GM23248 (cell line): ENCODE results near the gene FSIP1. TPM values are rescaled to one million over a fixed set of nuclear protein-coding genes. Genes with fewer than 3 reads are reported as not detected.

Source experiments
- DNase-seq: peaks from one replicate; pipeline ENCODE4 v3.0.0-alpha.2; 2015
- H2AFZ ChIP-seq: fragments of 200-600 bp; sonication (generic); 2 replicates; pipeline ENCODE4 v1.6.1; 2016; ENCODE audit warnings: antibody characterized with exemption
- H3F3A ChIP-seq: fragments of 200-600 bp; sonication (generic); 2 replicates; pipeline ENCODE4 v1.6.1; 2016; ENCODE audit warnings: mild to moderate bottlenecking, antibody characterized with exemption, mixed run types; ENCODE audit not compliant: insufficient read depth
- H3K27ac ChIP-seq: fragments of 200-600 bp; sonication (generic); 2 replicates; pipeline ENCODE4 v1.5.1; 2016; ENCODE audit warnings: mild to moderate bottlenecking
- H3K27me3 ChIP-seq: fragments of 200-600 bp; sonication (generic); replicated peaks from 2 replicates; pipeline ENCODE4 v1.6.1; 2016; ENCODE audit warnings: mild to moderate bottlenecking; ENCODE audit not compliant: insufficient read depth
- H3K36me3 ChIP-seq: fragments of 200-600 bp; sonication (generic); 2 replicates; pipeline ENCODE4 v1.6.1; 2016; ENCODE audit warnings: low read depth, mild to moderate bottlenecking
- H3K4me1 ChIP-seq: fragments of 200-600 bp; sonication (generic); 2 replicates; pipeline ENCODE4 v1.6.1; 2016; ENCODE audit warnings: mild to moderate bottlenecking; ENCODE audit not compliant: insufficient read depth
- H3K4me2 ChIP-seq: fragments of 200-600 bp; sonication (generic); one replicate; pipeline ENCODE4 v1.6.1; 2016; ENCODE audit warnings: mild to moderate bottlenecking; ENCODE audit not compliant: unreplicated experiment
- H3K4me3 ChIP-seq: fragments of 200-600 bp; sonication (generic); 2 replicates; pipeline ENCODE4 v1.5.1; 2016; ENCODE audit warnings: mild to moderate bottlenecking
- H3K79me2 ChIP-seq: fragments of 200-600 bp; sonication (generic); 2 replicates; pipeline ENCODE4 v1.6.1; 2016; ENCODE audit warnings: mild to moderate bottlenecking; ENCODE audit not compliant: insufficient read depth
- H3K9ac ChIP-seq: fragments of 200-600 bp; sonication (generic); 2 replicates; pipeline ENCODE4 v1.6.1; 2016; ENCODE audit warnings: mild to moderate bottlenecking
- H3K9me2 ChIP-seq: fragments of 200-600 bp; sonication (generic); 2 replicates; pipeline ENCODE4 v1.6.1; 2016; ENCODE audit warnings: mixed run types, mild to moderate bottlenecking, moderate library complexity; ENCODE audit not compliant: insufficient read depth
- H3K9me3 ChIP-seq: fragments of 200-600 bp; sonication (generic); one replicate; pipeline ENCODE4 v1.6.1; 2017; ENCODE audit warnings: low read depth
- H4K20me1 ChIP-seq: fragments of 200-600 bp; sonication (generic); 2 replicates; pipeline ENCODE4 v1.6.0; 2016; ENCODE audit not compliant: insufficient read depth
- EZH2 ChIP-seq: fragments of 200-600 bp; sonication (generic); IDR thresholded peaks from 2 replicates; pipeline ENCODE4 v1.6.1; 2018; ENCODE audit warnings: antibody characterized with exemption, mild to moderate bottlenecking; ENCODE audit not compliant: insufficient read depth, poor library complexity, severe bottlenecking
- EZH2phosphoT487 ChIP-seq: fragments of 200-600 bp; sonication (generic); IDR thresholded peaks from 2 replicates; pipeline ENCODE4 v1.6.1; 2018; ENCODE audit warnings: antibody characterized with exemption, moderate library complexity, mild to moderate bottlenecking, low read depth; ENCODE audit not compliant: insufficient read depth
- WGBS, 2 experiments: methylation state at CpG; one replicate each; pipeline ENCODE4 v1.1.6; 2015 to 2017; ENCODE audit warnings: low lambda C conversion rate in 2 of 2, low coverage in 1 of 2; ENCODE audit errors: missing lambda C conversion rate in 2 of 2; 5-methylcytosine and 5-hydroxymethylcytosine counted together
- in situ Hi-C: fragments of 300-500 bp; cut with MboI; formaldehyde crosslinking; loops from 2 replicates; pipeline ENCODE4 v1.15.0; 2020
- polyA plus RNA-seq: library from polyadenylated mRNA; unstranded; fragments of >200 nt; fragmentation: Nextera tagmentation; extraction: Ambion mirVana; gene quantifications from 2 replicates; pipeline ENCODE4 v1.2.1, GENCODE V29; 2016
- total RNA-seq: library from RNA; depleted of rRNA; stranded (reverse); fragments of >200 nt; shearing (Covaris generic); gene quantifications from 2 replicates; pipeline ENCODE4 v1.2.3, GENCODE V29; 2014

The FSIP1 gene
- total and polyA plus RNA-seq, 2 experiments from 2014 or later: 2.4 TPM

DNA sequence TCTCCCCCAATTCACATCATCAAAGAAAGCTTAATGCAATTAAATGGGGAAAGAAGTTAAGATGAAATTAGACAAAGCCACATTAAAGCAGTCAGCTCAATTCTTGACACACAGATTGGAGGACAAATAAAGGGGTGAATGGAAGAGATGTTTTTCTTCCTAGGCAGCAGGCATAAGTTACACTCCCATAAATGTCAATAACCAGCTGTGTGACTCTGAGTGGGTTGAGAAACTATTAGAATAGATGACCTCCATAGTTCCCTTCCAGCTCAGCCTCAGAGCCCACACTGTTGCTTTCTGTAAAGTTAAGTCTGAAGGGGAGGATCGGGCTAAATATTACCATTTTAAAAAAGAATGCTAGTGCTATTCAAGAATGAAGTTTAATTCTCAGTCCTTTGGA lies 130.8 kb downstream of the FSIP1 start:
- no peak for DNase-seq
- Histone ChIP-seq H2AFZ (no peak overlapping the region), H3K4me3 (no peak overlapping the region), H3K9ac (no peak overlapping the region), H3K27me3 (no peaks in the 10 kb centered on the region), H3K9me3 (no peaks in the 10 kb centered on the region), H3K79me2 (no peaks in the 10 kb centered on the region), H3F3A (peaks cover 3% of the 10 kb centered on the region), H3K9me2 (peaks cover 6% of the 10 kb centered on the region; the same call in 1 of the 2 replicates), H3K4me1 (peaks cover 2% of the 10 kb centered on the region), H3K4me2 (no peak overlapping the region), H3K36me3 (no peaks in the 10 kb centered on the region), H3K27ac (no peak overlapping the region), H4K20me1 (no peaks in the 10 kb centered on the region)
- in situ Hi-C loops: no loop called here
- 53 to 67% methylated on average over 1 of the region's 1 CpG for WGBS, 2 experiments
- TF ChIP-seq EZH2: no peak
- no peak for TF ChIP-seq EZH2phosphoT487

DNA sequence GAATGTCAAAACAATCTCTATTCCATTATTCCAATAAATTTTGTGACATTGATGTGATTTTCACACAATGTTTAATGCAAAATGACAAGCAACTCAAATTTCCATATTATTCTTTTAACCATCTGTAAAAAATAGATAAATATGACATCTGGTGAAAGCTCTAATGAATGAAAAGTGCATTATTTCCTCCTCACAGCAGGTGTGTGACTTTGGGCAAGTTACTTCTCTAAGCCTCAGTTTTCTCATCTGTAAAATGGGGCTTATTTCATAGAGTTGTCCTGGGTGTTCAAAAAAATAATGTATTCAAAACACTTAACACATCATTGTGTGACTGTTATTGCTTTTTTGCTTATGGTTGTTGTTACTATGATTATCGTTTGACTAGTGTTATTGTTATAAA lies 131.3 kb downstream of the FSIP1 start:
- Histone ChIP-seq H3K27me3 (no peaks in the 10 kb centered on the region), H3K4me3 (no peak overlapping the region), H3K4me1 (no peaks in the 10 kb centered on the region), H3K27ac (no peak overlapping the region), H3K36me3 (no peaks in the 10 kb centered on the region), H4K20me1 (no peaks in the 10 kb centered on the region), H3F3A (no peaks in the 10 kb centered on the region; the same call in 1 of the 2 replicates), H3K9me2 (peaks cover 6% of the 10 kb centered on the region; the same call in 1 of the 2 replicates), H3K4me2 (no peak overlapping the region), H3K9ac (no peak overlapping the region), H3K9me3 (no peaks in the 10 kb centered on the region), H3K79me2 (no peaks in the 10 kb centered on the region), H2AFZ (no peak overlapping the region)
- 81 to 96% methylated on average over 1 of the region's 1 CpG for WGBS, 2 experiments
- TF ChIP-seq EZH2 (no peak), EZH2phosphoT487 (no peak)
- DNase-seq: no peak
- in situ Hi-C loops: no loop called here

- Histone ChIP-seq H3K36me3 (no peaks in the 10 kb centered on the region), H2AFZ (peak overlapping the region; percentile 48), H4K20me1 (no peaks in the 10 kb centered on the region), H3K27ac (no peak overlapping the region), H3K9ac (no peak overlapping the region), H3K27me3 (no peaks in the 10 kb centered on the region), H3K4me3 (no peak overlapping the region), H3K79me2 (no peaks in the 10 kb centered on the region), H3F3A (no peaks in the 10 kb centered on the region; the same call in 1 of the 2 replicates), H3K4me1 (no peaks in the 10 kb centered on the region), H3K9me2 (no peaks in the 10 kb centered on the region; the same call in 1 of the 2 replicates), H3K9me3 (no peaks in the 10 kb centered on the region), H3K4me2 (no peak overlapping the region)
- DNase-seq: no peak
- TF ChIP-seq EZH2 (no peak), EZH2phosphoT487 (no peak)
- 37 to 43% methylated on average over 6 of the region's 6 CpGs for WGBS, 2 experiments
- in situ Hi-C loops: no loop called here
Observed at GRCh38 chr15:39649757-39650156, 132.9 kb downstream of the FSIP1 start.

GRCh38 chr15:39646425-39646824 lies 136.2 kb downstream of the FSIP1 start:
- in situ Hi-C loops: no loop called here
- H3K9ac ChIP-seq: no peak overlapping the region
- no peaks in the 10 kb centered on the region for H3K27me3 ChIP-seq

DNA sequence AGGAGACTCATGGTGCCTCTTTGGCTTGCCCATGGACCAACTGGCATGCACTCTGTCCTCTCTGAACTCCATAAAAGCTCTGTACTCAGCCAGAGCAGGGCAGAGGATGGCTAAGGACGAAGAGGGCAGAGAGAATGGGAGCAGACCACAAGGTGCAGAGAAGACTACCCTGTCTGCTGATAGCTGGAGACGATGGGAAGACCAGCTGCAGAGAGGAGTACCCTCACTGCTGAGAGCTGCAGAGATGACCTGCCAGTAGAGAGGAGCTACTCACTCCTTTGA lies 136.7 kb downstream of the FSIP1 start:
- DNase-seq: no peak
- TF ChIP-seq EZH2: no peak
- TF ChIP-seq EZH2phosphoT487: no peak
- Histone ChIP-seq H3K79me2 (no peaks in the 10 kb centered on the region), H2AFZ (no peak overlapping the region), H3K4me3 (no peak overlapping the region), H4K20me1 (no peaks in the 10 kb centered on the region), H3K4me2 (no peak overlapping the region), H3K9me3 (no peaks in the 10 kb centered on the region), H3K36me3 (no peaks in the 10 kb centered on the region), H3K27me3 (no peaks in the 10 kb centered on the region), H3K9me2 (no peaks in the 10 kb centered on the region; the same call in 1 of the 2 replicates), H3K27ac (no peak overlapping the region), H3K9ac (no peak overlapping the region), H3K4me1 (peaks cover 37% of the 10 kb centered on the region), H3F3A (peaks cover 24% of the 10 kb centered on the region)
- WGBS, 2 experiments: 93 to 96% methylated on average over 2 of the region's 2 CpGs
- in situ Hi-C loops: no loop called here

More at GRCh38 chr15:39646425-39646824, 136.2 kb downstream of the FSIP1 start:
- Histone ChIP-seq H3K4me1 (peaks cover 32% of the 10 kb centered on the region), H3K4me2 (no peak overlapping the region), H2AFZ (no peak overlapping the region), H3K9me2 (no peaks in the 10 kb centered on the region; the same call in 1 of the 2 replicates), H4K20me1 (no peaks in the 10 kb centered on the region), H3K36me3 (no peaks in the 10 kb centered on the region), H3K27ac (no peak overlapping the region), H3K79me2 (no peaks in the 10 kb centered on the region), H3K4me3 (no peak overlapping the region), H3K9me3 (no peaks in the 10 kb centered on the region), H3F3A (peaks cover 20% of the 10 kb centered on the region)
- TF ChIP-seq EZH2phosphoT487 (no peak), EZH2 (no peak)
- DNase-seq: no peak
- WGBS, 2 experiments: 96 to 97% methylated on average over 5 of the region's 5 CpGs
